ENCODE data around the gene SYTL3. TPM values are rescaled to one million over a fixed set of nuclear protein-coding genes. Genes with fewer than 3 reads are reported as not detected.
A peak's percentile ranks its signal among the peaks of the same experiment; 100 is the strongest.

The SYTL3 gene
- total RNA-seq, 3 donors from 2014 or later: 33.6 to 72.6 (median 38.5) TPM

- no peak overlapping the region for H3K4me3 Mint-ChIP-seq
- DNase-seq (no peak), ATAC-seq (no peak)
- peaks cover 54% of the 10 kb centered on the region for H3K36me3 Mint-ChIP-seq (ENCODE audit: insufficient read depth)
- H3K27me3 Mint-ChIP-seq (ENCODE audit: low read depth): no peaks in the 10 kb centered on the region
- peaks cover 52% of the 10 kb centered on the region for H3K4me1 Mint-ChIP-seq (ENCODE audit: low read depth)
- no peaks in the 10 kb centered on the region for H3K9me3 Mint-ChIP-seq
Observed at GRCh38 chr6:158715330-158716311, 65.8 kb downstream of the SYTL3 start.

GRCh38 chr6:158717341-158718330 is 67.8 kb downstream of the SYTL3 start:
- Mint-ChIP-seq H3K27me3 (ENCODE audit: low read depth) (no peaks in the 10 kb centered on the region), H3K36me3 (ENCODE audit: insufficient read depth) (peaks cover 50% of the 10 kb centered on the region), H3K4me1 (ENCODE audit: low read depth) (peaks cover 65% of the 10 kb centered on the region), H3K4me3 (peak overlapping the region; percentile 41), H3K9me3 (no peaks in the 10 kb centered on the region)
- DNase-seq: no peak
- peak in 1 of 2 donors; percentile 36 for ATAC-seq

GRCh38 chr6:158718461-158719046 is 68.7 kb downstream of the SYTL3 start:
- H3K36me3 Mint-ChIP-seq (ENCODE audit: insufficient read depth): peaks cover 45% of the 10 kb centered on the region
- ATAC-seq: no peak
- H3K9me3 Mint-ChIP-seq: no peaks in the 10 kb centered on the region
- H3K4me1 Mint-ChIP-seq (ENCODE audit: low read depth): peaks cover 63% of the 10 kb centered on the region
- DNase-seq: no peak
- H3K4me3 Mint-ChIP-seq: no peak overlapping the region
- no peaks in the 10 kb centered on the region for H3K27me3 Mint-ChIP-seq (ENCODE audit: low read depth)

GRCh38 chr6:158722176-158722729 is 72.4 kb downstream of the SYTL3 start:
- Mint-ChIP-seq H3K36me3 (ENCODE audit: insufficient read depth) (peaks cover 41% of the 10 kb centered on the region), H3K27me3 (ENCODE audit: low read depth) (no peaks in the 10 kb centered on the region), H3K4me3 (no peak overlapping the region), H3K4me1 (ENCODE audit: low read depth) (peaks cover 45% of the 10 kb centered on the region), H3K9me3 (no peaks in the 10 kb centered on the region)
- ATAC-seq: no peak
- DNase-seq: no peak

GRCh38 chr6:158725704-158726103 is 75.8 kb downstream of the SYTL3 start:
- Mint-ChIP-seq H3K36me3 (ENCODE audit: insufficient read depth) (peaks cover 37% of the 10 kb centered on the region), H3K4me3 (no peak overlapping the region), H3K4me1 (ENCODE audit: low read depth) (peaks cover 13% of the 10 kb centered on the region), H3K27me3 (ENCODE audit: low read depth) (no peaks in the 10 kb centered on the region), H3K9me3 (no peaks in the 10 kb centered on the region)
- no peak for ATAC-seq
- no peak for DNase-seq

GRCh38 chr6:158729906-158730540 is 80.2 kb downstream of the SYTL3 start:
- no peak for DNase-seq
- peaks cover 49% of the 10 kb centered on the region for H3K36me3 Mint-ChIP-seq (ENCODE audit: insufficient read depth)
- ATAC-seq: no peak
- H3K27me3 Mint-ChIP-seq (ENCODE audit: low read depth): no peaks in the 10 kb centered on the region
- H3K4me1 Mint-ChIP-seq (ENCODE audit: low read depth): no peaks in the 10 kb centered on the region
- H3K4me3 Mint-ChIP-seq: no peak overlapping the region
- H3K9me3 Mint-ChIP-seq: no peaks in the 10 kb centered on the region

- no peak overlapping the region for H3K4me3 Mint-ChIP-seq
- no peaks in the 10 kb centered on the region for H3K4me1 Mint-ChIP-seq (ENCODE audit: low read depth)
- ATAC-seq (no peak), DNase-seq (no peak)
- no peaks in the 10 kb centered on the region for H3K27me3 Mint-ChIP-seq (ENCODE audit: low read depth)
- no peaks in the 10 kb centered on the region for H3K9me3 Mint-ChIP-seq
- peaks cover 49% of the 10 kb centered on the region for H3K36me3 Mint-ChIP-seq (ENCODE audit: insufficient read depth)
Observed at GRCh38 chr6:158730541-158730907, 80.7 kb downstream of the SYTL3 start.

- no peak overlapping the region for H3K4me3 Mint-ChIP-seq
- ATAC-seq: no peak
- H3K9me3 Mint-ChIP-seq: peaks cover 16% of the 10 kb centered on the region
Observed at GRCh38 chr6:158735009-158735408, 85.2 kb downstream of the SYTL3 start.

GRCh38 chr6:158737082-158737709 is 87.3 kb downstream of the SYTL3 start:
- ATAC-seq (no peak), DNase-seq (no peak)
- Mint-ChIP-seq H3K4me3 (no peak overlapping the region), H3K9me3 (peaks cover 16% of the 10 kb centered on the region), H3K4me1 (ENCODE audit: low read depth) (no peaks in the 10 kb centered on the region), H3K36me3 (ENCODE audit: insufficient read depth) (peaks cover 48% of the 10 kb centered on the region), H3K27me3 (ENCODE audit: low read depth) (no peaks in the 10 kb centered on the region)

More at GRCh38 chr6:158735009-158735408, 85.2 kb downstream of the SYTL3 start:
- H3K27me3 Mint-ChIP-seq (ENCODE audit: low read depth): no peaks in the 10 kb centered on the region
- DNase-seq: no peak
- H3K36me3 Mint-ChIP-seq (ENCODE audit: insufficient read depth): peaks cover 56% of the 10 kb centered on the region
- no peaks in the 10 kb centered on the region for H3K4me1 Mint-ChIP-seq (ENCODE audit: low read depth)

GRCh38 chr6:158737710-158738615 is 88.1 kb downstream of the SYTL3 start:
- Mint-ChIP-seq H3K4me3 (no peak overlapping the region), H3K4me1 (ENCODE audit: low read depth) (no peaks in the 10 kb centered on the region)
- no peak for ATAC-seq

GRCh38 chr6:158739673-158740072 is 89.8 kb downstream of the SYTL3 start:
- DNase-seq (no peak), ATAC-seq (no peak)
- peaks cover 44% of the 10 kb centered on the region for H3K36me3 Mint-ChIP-seq (ENCODE audit: insufficient read depth)
- H3K4me1 Mint-ChIP-seq (ENCODE audit: low read depth): no peaks in the 10 kb centered on the region
- H3K4me3 Mint-ChIP-seq: no peak overlapping the region
- H3K27me3 Mint-ChIP-seq (ENCODE audit: low read depth): no peaks in the 10 kb centered on the region
- H3K9me3 Mint-ChIP-seq: peaks cover 16% of the 10 kb centered on the region

More at GRCh38 chr6:158737710-158738615, 88.1 kb downstream of the SYTL3 start:
- peaks cover 16% of the 10 kb centered on the region for H3K9me3 Mint-ChIP-seq
- H3K27me3 Mint-ChIP-seq (ENCODE audit: low read depth): no peaks in the 10 kb centered on the region
- DNase-seq: no peak
- H3K36me3 Mint-ChIP-seq (ENCODE audit: insufficient read depth): peaks cover 44% of the 10 kb centered on the region

- no peak for ATAC-seq
- Mint-ChIP-seq H3K4me3 (no peak overlapping the region), H3K36me3 (ENCODE audit: insufficient read depth) (peaks cover 45% of the 10 kb centered on the region), H3K27me3 (ENCODE audit: low read depth) (no peaks in the 10 kb centered on the region), H3K9me3 (peaks cover 15% of the 10 kb centered on the region), H3K4me1 (ENCODE audit: low read depth) (no peaks in the 10 kb centered on the region)
- no peak for DNase-seq
Observed at GRCh38 chr6:158743033-158743651, 93.3 kb downstream of the SYTL3 start.
